HG02763 (cell line): ENCODE results near the gene PIR.

ENCODE experiments used
- ATAC-seq: cut with Tn5 transposase; IDR thresholded peaks from one replicate; pipeline ENCODE4 v1.9.1; 2021; ENCODE audit warnings: mild to moderate bottlenecking, moderate library complexity; ENCODE audit not compliant: unreplicated experiment

PIR gene

DNA sequence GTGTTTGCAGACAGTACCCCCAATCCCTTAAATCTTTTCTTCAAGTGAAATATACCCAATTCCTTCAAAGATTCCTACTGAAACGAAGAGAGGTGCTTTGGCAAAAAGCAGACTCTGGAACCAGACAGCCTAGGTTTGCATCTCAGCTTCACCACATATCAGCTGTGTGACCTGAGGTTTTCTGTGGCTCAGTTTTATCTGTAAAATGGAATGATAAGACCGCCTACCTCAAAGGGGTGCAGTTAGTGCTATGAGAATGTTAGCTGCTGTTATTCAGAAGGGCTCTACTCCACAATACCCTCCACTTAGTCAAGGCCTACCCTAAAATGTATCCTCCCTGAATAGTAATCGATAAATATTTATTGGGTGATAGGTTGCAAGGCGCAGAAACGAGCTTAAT, 664 bp downstream of the PIR start:
- no peak for ATAC-seq

DNA sequence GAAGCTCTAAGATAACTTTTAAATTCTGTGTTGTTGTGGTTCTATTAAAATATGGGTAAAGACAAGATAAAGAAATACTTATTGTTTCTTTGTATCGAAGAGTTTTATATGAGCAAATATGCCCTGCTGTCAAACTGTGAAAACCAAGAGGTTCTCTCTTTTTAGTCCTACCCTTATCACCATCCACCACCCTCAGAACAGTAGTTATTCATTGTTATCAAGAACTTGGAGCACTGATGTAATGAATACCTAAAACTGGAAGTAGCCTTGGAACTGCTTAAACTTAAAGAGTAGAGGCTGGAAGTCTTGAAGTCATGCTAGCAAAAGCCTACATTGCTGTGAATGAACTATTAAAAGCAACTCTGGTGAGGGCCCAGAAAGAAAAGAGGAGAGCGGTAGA, 9.2 kb downstream of the PIR start:
- no peak for ATAC-seq

DNA sequence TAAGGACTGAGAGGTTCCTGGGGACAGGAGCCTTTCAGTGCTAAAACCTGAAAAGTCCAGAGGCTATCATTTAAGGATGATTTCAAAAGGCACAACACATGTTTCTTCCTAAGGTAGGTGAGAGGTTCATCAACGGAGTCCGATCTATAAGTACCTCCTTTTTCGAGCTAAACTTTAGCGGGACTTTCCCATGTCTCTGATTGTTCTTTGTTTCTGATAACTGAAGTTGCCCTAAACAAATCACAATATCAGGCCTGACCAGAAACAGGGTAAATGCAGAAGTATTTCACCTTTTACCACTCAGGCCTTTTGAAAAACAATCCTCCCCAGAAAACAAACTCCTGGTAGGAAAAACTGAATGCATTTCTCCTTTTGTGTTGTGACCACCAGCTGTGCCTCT, 17.6 kb downstream of the PIR start:
- no peak for ATAC-seq

DNA sequence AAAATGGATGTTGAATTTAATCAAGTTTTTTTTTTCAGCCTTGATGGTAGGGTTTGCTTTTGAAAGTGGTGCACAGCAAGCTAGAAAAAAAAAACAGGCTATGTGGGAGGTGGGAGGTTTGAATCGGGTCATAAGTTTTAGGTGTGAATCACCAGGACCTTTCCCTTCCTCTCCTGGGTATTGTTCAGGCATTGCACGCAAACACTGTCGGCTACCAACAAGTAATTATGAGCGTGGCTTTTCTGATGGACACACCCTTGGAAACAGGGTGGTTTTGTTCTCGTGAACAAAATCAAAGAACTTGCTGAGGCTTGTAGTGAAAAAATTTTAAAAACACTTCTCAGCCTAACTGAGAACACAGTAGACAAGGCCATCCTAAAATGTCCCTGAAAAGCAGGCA, 18.1 kb downstream of the PIR start:
- ATAC-seq: no peak

DNA sequence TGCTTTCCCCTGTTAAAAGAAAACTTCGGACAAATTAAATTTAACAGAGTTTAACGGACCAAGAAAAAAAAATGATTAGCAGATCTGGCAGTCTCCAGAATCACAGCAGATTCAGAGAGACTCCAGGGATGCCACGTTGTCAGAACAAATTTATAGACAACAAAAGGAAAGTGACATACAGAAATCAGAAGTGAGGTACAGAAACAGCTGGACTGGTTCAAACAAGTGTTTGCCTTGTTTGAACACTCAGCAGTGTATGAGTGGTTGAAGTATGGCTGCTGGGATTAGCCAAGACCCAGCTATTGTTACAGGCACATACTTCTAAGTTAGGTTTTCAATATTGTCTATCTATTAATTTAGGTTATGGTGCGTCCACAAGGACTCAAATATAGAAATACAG, 19.1 kb downstream of the PIR start:
- ATAC-seq: no peak

DNA sequence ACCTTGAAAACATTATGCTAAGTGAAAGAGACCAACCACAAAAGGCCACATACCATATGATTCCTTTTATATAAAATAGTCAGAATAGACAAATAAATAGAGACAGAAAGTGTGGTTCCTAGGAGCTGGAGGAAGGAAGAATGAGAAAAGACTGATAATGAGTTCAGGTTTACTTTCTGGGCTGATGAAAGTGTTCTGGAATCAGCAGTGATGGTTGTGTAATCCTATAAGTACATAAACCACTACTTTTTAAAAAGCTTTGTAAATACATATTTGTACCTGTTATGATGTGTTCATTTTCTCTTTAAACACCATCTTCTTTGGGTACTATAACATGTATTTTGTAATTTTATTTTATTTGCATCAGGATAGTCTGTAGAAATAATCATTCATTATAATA, 20.6 kb downstream of the PIR start:
- ATAC-seq: no peak

DNA sequence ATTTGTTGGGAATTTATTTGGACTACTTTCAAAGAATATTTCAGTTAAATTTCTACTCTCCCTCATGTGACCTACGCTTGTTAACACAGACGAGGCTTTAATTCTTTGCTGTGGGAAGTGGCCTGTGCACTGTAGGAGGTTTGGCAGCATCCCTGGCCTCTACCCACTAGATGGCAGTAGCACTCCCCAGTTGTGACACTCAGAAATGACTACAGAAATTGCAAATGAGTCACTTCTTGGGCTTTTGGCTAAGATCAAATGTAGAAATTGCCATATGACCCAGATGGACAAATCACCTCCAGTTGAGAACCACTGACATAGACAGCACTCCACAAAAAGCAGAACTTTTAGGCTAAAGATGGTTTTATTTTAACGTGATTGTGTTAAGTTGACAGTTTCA, 22.1 kb downstream of the PIR start:
- ATAC-seq: peak; percentile 71

DNA sequence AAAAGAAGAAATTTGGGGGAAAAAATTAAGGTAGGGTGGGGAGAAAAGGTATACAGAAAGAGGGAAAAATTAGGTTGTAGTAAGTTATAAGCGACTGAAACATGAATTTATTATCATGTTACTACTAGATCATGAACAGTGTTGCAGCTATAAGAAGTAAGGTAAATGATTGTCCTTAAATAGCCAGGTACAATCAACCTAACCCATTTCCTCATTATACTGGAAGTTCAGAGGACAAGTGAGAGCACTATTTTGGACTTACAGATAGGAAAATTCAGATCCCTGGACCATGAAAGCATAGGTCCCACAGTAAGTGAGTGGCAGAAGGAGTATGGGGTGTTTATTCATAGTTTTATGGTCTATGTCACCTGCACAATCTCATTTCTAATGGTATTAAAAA, 23.5 kb downstream of the PIR start:
- no peak for ATAC-seq

DNA sequence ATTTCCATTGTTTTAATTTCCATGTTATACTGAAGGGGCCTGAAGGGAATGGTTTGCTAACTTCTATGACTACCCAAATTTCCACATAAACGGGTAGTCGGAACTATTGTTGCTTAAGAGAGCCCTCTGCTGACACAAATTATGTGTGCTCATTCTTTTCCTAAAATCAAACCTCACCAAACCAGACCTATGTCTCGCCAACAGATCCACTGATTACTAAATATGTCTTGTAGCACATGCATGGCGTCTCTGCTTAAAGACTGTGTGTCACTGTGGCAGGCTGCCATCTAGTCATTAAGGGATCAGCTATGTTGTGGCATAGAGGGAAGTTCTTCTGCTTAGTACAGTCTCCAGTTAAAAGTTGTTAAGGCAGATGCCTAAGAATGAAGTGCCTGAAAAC, 25.1 kb downstream of the PIR start:
- ATAC-seq: no peak

DNA sequence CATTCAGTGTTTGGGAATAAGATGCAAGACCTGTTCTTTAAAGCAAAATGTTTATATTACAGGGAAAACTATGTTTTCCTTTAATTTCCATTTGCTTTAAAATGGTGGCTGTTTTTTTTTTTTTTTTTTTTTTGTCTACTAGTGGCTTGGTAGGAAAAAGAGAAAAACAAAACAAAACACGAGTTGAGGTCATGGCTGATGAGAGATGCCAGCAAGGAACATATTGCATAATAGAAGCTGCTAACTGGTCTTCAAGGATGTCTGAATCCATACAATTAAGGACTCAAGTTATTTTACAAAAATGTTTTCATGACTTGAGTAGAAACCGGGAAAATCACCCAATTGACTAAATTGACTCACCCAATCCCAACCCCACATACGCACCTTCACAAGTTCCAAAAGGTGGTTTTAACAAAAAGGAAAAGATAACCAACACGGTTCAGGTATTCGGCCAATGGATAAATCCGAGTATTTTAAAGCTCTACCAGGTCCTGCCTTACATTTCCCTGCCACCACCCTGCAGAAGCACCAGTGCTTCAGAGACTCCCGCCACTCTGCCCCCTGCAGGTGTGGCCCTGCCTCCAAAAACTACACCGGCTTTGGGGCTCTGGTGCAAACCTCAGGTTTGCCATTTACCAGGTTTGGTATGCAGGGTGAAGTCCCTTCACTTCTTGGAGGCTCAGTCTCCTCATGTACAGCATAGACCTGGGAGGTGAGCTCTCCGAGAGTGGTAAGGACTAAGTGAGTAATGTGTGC, 27.1 kb downstream of the PIR start:
- ATAC-seq: no peak

DNA sequence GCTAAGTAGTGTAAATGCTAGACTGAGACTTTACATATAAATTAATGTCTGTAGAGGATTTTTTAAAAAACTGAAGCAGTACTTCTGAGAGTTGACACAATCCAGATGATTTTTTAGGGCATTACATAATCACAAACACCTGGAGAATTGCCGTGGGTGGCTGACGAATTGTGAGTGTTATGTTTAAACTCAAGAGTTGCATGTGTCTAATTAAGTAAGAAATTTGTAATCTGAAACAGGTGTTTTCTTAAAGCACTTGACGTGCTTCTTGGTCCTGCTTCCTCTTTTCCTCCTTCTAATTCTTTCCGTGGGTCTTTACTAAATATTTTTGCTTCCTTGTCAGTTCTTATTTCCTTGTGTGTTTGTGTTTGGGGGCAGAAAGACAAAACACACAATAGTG, 27.8 kb downstream of the PIR start:
- no peak for ATAC-seq

DNA sequence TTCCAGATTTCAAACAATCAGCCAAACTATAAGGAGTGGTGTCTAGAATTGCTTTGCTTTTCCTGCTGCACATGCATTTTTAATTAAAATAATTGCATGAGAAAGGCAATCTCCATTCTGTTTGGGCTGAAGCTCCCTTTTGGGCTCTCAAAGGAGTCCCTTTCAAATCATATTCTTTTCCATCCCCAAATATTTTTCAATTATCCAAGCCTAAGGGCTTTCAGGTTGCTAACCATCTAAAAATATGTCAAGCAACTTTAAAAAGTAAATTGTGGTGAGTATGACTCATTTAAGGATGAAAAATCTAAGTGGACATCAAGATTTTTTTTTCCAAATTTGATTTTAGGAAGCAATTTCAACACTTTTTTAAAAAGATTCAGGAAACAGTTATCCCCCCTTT, 28.4 kb downstream of the PIR start:
- ATAC-seq: no peak

DNA sequence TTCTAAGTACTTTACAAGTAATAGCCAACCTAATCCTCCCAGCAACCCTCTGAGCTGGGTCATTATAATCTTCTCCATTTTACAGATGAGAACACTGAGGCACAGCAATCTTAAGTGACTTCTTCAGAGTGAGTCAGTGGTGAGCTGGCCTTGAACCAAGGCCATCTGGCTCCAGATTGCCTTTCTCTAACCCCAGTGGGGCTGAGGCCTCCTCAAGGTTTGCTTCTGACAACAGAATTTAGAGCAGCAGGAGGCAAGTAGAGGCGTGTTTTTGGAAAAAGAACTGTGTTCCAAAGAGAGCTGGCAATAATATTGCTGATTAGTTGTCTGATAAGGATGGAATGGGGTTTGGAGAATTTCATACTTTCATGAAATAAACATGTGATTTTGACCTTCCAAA, 41.2 kb downstream of the PIR start:
- ATAC-seq: no peak

DNA sequence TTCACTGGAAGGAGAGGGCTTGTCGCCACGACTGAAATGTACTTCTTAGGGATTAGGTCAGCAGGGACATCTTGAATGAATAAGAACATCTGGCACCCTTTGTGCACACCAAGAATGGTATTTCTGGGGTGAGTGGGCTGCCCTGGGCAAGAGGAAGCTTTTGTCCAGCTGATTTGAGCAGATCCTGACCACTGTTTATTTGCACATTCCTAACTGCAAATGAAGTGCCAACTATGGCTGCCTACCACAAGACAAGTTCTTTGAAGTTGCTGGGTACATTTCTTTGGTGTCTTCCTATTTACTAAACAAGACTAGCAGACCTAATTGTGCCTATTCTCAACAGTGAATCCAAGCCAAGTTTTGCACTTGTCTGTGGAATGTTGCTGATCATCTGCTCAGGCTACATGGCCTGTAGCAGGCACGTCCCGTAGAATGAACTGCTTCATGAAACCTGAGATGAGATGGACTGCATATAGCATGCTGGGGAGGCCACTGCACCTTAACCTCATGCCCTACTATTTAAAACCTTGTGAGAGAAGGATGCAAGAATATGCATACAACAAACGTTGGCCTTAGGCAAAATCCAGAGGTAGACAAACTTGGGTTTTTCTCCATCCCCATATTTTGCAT, 45.0 kb downstream of the PIR start:
- no peak for ATAC-seq

DNA sequence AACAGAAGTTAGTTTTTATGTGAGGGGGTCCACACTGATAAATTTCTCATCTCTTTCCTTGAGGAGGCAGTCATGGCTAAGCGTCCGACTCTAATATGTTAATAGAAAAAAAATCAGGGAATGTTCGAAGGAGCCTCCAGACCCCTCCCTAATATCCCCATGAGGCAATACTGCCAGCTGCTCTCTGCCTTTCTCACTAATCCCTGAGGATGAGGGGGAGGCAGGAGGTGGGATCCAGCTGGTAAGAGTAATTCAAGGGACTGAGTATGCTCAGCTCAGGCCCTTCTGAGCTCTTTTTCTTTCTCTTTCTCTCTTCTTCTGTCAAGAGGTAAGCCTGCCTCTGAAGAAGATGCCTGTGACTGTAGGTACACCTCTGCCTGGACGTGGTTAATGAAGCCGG, 51.7 kb downstream of the PIR start:
- ATAC-seq: no peak

DNA sequence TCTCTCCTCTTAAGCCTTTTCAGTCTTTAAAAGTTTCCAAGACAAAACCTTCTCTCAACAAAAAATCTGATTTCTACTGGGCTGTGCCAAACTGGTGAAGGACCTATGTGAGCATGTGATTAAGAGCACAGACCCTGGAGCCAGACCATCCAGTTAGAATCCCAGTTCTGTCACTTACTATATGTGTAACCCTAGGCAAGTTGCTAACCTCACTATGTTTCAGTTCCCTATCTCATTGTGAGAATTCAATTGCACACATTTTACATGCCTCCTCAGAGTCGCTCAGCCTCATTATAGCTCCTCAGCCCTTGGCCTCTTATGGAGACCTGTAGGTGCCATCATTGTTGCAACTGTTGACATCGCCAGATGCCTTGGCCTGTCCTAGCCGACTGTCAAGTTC, 54.8 kb downstream of the PIR start:
- peak; percentile 78 for ATAC-seq

DNA sequence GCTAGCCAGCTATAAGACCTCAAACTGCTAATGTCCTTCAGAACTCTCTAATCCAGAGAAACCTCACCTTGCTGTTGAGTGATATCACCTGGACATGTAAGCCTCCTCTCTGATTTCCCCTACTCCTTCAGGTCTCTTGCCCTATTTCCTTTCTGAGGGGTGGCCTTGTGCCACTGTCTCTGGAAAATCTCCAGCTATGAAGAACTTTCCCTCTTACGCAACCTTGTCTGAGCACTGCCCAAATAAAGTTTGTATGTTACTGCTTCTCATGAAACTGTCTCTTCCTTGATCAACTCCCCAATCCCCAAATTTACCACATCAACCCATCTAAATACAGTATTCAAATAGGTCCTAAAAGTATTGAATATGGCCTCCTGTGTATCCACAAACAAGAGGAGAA, 55.4 kb downstream of the PIR start:
- no peak for ATAC-seq

DNA sequence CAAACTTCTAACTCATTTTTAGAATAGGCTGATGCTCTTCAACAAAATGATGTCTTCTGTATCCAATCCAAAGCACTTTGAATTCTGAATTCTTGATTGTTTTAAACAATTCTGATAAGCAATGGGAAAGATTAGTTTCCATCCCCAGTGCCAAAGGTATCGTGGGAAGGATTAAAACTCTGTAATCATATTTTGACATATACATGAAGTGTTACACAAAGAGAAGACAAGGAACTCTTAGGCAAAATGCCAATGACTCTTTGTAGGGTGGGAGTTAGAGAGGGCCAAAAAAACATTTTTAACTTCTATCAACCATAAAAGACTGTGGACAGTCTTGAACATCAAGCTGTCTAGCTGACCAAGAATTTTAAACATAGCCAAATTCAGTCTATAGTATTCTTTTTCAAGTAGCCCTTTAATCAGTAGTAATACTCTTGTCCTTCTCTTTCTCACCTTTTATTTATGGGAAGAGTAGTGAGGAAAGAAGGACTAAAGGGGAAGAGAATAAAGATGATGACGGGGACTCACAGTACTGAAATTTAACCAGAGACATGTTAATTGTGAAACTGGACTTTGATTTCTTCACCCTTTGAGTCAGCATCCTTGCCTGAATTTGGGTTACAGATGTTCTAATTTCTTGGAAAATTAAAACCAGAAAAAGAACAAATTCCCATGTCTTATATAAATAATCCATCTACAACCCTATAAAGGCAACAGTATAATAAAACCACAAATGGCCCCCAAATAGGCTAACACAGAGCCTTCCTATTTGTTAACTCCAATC, 57.1 kb downstream of the PIR start:
- no peak for ATAC-seq

DNA sequence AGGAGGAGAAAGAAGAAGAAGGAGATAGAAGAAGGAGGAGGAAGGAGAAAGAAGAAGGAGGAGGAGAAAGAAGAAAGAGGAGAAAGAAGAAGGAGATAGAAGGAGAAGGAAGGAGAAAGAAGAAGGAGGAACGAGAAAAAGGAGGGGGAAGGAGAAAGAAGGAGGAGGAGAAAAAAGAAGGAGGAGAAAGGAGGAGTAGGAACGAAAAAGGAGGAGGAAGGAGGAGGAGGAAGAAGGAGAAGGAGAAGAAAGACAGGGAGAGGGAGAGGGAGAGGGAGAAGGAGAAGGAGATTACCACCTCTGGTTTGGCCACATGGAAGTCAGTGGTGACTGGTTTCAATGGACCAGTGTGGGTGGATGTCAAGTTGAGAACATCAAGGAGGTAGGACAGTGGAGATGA, 58.9 kb downstream of the PIR start:
- no peak for ATAC-seq

DNA sequence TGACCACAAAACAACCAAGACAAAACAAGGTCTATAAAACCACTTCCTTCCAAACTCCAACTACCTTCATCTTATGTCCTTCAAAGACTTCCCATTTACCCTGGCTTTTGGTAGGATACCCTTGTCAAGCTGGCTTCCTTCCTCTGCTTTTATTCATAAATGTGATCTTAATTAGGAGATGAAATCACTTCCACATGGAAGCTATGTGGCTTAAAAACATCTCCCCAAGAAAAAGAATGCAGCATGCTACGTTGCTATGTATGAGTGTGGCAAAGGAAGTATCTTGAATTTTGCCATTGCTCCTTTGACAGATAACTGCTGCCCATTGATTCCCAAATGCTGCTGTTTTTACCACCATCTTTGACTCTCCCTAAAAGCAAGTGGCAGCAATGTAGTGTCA, 62.5 kb downstream of the PIR start:
- no peak for ATAC-seq

DNA sequence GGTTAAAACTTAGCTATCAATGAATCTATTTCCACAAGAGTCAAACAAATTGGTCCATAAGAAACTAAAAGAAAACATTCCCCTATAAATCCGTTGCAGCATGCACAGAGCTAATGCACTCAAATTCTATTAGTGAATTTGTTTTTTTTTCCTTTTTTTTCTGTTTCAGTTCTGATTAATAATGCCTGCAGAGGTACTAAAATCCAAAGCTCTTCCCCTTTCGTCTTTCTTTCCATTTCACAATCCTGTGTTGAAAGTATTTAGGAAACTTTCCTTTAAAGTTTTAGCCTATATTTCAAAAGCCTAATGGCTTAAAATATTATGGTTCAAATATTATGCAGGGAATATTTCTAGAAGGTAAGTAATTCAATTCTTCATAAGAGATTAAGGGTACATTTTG, 63.1 kb downstream of the PIR start:
- no peak for ATAC-seq

DNA sequence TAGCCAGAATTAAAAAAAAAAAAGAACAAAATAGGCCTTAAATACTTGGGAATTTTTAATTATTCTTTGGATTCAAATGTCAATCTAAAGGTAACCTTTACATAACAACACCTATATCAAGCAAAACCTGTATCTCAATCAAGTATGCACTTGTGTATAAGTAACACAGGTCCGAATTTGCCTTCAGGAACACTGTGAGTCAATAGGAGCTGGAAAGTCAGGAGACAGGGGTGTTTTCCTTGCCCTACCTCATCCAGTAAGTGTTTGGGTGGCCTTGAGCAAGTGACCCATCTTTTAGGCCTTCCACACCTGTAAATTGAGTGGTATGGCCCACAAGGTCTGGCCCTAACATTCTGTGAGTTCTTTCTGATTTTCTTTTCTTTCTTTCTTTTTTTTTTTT, 68.1 kb downstream of the PIR start:
- no peak for ATAC-seq
